Measurements from ENCODE around the gene PMPCA. TPM values are rescaled to one million over a fixed set of nuclear protein-coding genes. Genes with fewer than 3 reads are reported as not detected.

The PMPCA gene, protein sequence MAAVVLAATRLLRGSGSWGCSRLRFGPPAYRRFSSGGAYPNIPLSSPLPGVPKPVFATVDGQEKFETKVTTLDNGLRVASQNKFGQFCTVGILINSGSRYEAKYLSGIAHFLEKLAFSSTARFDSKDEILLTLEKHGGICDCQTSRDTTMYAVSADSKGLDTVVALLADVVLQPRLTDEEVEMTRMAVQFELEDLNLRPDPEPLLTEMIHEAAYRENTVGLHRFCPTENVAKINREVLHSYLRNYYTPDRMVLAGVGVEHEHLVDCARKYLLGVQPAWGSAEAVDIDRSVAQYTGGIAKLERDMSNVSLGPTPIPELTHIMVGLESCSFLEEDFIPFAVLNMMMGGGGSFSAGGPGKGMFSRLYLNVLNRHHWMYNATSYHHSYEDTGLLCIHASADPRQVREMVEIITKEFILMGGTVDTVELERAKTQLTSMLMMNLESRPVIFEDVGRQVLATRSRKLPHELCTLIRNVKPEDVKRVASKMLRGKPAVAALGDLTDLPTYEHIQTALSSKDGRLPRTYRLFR
- total RNA-seq, result 10 to 100 TPM; 22.9 to 28.5 (median 25.6) TPM
- polyA plus RNA-seq, result 10 to 100 TPM; 24.6 to 49.9 (median 30.3) TPM

DNA sequence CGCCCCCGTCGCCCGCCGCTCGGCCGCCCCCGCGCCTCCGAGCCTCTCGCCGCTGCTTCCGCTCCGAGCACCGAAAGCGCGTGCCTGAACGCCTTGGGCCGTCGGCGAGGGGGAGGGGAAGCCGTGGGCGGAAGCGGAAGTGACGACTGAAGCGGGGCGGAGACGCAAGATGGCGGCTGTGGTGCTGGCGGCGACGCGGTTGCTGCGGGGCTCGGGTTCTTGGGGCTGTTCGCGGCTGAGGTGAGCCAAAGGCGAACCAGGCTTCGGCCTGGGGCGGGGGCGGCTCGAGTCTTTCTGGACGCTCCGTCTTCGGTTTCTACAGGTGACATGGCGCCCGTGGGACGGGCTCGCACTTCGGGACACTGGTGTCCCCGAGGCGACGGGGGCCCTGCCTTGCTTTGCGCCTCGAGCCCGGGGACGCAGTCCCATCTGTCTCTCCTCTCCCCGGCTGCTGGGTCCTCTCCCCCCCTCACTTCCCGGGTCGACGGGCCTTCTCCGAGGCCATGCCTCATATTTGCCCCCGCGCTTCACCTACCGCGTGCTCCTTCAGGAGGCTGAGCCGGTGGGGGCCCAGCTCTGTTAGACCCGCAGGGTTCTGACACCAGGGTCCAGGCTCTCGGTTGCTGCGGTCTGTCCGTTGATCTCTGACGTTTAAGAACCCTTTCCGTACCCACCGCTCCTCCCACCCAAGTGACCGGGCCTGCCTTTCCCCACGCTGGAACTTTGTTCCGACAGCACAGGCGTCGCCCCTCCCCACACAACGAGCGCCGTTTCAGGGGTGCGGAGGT, at the start of gene PMPCA, which contains the start of gene ENTR1:
PMPCA (plus strand) TSS at position 159 of the 788 bp plus-strand sequence; CDS start at position 170, 11 bp downstream.
ENTR1 (minus strand) TSS at position 115 of the 788 bp plus-strand sequence. CDS start 217 bp downstream, outside the sequence.
- peak; percentile 96 for DNase-seq
- Histone ChIP-seq H3K4me1 (peaks cover 0 to 28% (median 23%) of the 10 kb centered on the region in 4 donors), H3K9me3 (no peaks in the 10 kb centered on the region), H3K27me3 (no peaks in the 10 kb centered on the region), H3K27ac (peak within 1 kb of the TSS; percentile 85 to 89 (median 88)), H3K4me3 (peak within 1 kb of the TSS; percentile 80 to 98 (median 95)), H3K36me3 (peaks cover 9 to 56% (median 42%) of the 10 kb centered on the region in 4 donors)
- TF ChIP-seq POLR2A (IDR thresholded peaks at IDR 0.05) (peak; percentile 85 to 93), EP300 (IDR thresholded peaks at IDR 0.05) (peak in 1 of 4 donors; percentile 6), POLR2AphosphoS5 (IDR thresholded peaks at IDR 0.05) (peak; percentile 96 to 99 (median 98))
- TF ChIP-seq, protein P1, sequence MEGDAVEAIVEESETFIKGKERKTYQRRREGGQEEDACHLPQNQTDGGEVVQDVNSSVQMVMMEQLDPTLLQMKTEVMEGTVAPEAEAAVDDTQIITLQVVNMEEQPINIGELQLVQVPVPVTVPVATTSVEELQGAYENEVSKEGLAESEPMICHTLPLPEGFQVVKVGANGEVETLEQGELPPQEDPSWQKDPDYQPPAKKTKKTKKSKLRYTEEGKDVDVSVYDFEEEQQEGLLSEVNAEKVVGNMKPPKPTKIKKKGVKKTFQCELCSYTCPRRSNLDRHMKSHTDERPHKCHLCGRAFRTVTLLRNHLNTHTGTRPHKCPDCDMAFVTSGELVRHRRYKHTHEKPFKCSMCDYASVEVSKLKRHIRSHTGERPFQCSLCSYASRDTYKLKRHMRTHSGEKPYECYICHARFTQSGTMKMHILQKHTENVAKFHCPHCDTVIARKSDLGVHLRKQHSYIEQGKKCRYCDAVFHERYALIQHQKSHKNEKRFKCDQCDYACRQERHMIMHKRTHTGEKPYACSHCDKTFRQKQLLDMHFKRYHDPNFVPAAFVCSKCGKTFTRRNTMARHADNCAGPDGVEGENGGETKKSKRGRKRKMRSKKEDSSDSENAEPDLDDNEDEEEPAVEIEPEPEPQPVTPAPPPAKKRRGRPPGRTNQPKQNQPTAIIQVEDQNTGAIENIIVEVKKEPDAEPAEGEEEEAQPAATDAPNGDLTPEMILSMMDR (IDR thresholded peaks at IDR 0.05), result no peak
- intact Hi-C loops (cut with DNase I), result loop anchor here (5.0 kb wide), 1 partner anchor 72 kb away; the partner anchor contains the start of gene SEC16A
- WGBS, 2 donors, result 1% methylated on average over 83 of the region's 83 CpGs

DNA sequence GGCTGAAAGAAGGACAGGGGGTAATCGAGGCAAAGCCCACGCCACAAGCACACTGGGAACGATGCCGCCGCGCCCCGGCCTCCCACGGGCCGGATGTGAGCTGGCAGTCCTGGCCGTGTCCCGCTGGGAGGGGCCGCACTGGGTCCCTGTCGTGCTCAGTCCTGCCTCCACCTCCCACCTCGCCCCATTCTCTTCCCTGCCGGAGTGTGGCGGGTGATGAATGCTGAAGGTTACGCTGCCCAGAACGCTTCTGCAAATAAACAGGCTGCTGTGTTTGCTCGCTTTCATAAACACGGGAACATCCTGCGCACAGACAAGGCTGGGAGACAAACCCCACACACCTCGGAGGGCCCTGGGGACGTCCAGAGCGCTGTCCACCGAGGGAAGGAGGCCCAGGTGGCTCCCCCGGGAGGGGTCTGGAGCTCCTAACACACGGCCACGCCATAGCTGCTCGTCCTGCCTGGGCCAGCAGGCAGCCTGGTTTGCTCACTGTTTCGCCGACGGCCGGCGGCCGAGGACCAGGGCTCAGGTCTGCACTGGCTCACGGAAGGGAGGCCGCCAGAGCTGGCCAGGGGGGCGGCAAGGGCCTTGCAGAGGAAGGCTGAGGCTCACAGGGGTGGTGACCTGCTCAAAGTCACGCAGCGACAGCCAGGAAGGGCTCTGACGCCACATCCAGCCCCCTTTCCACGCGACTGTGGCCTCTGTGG, 49.3 kb upstream of the PMPCA start:
- TF ChIP-seq POLR2AphosphoS5 (IDR thresholded peaks at IDR 0.05), result peak in 1 of 4 donors; percentile 66
- TF ChIP-seq, protein P1 (IDR thresholded peaks at IDR 0.05), result no peak
- TF ChIP-seq EP300 (IDR thresholded peaks at IDR 0.05), result no peak
- no peak for TF ChIP-seq POLR2A (IDR thresholded peaks at IDR 0.05)
- intact Hi-C loops (cut with DNase I), result loop anchor here (5.0 kb wide), 1 partner anchor 34 kb away; the partner anchor contains the start of gene GPSM1
- Histone ChIP-seq H3K4me3 (peak overlapping the region in 2 of 4 donors; percentile 12 to 21), H3K27ac (peak overlapping the region; percentile 32 to 95 (median 90)), H3K9me3 (no peaks in the 10 kb centered on the region), H3K36me3 (peaks cover 0 to 23% (median 5%) of the 10 kb centered on the region in 4 donors), H3K4me1 (peaks cover 0 to 39% (median 34%) of the 10 kb centered on the region in 4 donors), H3K27me3 (peaks cover 0 to 9% (median 6%) of the 10 kb centered on the region in 3 donors)
- 79 to 85% methylated on average over 43 of the region's 43 CpGs for WGBS, 2 donors
- no peak for DNase-seq

DNA sequence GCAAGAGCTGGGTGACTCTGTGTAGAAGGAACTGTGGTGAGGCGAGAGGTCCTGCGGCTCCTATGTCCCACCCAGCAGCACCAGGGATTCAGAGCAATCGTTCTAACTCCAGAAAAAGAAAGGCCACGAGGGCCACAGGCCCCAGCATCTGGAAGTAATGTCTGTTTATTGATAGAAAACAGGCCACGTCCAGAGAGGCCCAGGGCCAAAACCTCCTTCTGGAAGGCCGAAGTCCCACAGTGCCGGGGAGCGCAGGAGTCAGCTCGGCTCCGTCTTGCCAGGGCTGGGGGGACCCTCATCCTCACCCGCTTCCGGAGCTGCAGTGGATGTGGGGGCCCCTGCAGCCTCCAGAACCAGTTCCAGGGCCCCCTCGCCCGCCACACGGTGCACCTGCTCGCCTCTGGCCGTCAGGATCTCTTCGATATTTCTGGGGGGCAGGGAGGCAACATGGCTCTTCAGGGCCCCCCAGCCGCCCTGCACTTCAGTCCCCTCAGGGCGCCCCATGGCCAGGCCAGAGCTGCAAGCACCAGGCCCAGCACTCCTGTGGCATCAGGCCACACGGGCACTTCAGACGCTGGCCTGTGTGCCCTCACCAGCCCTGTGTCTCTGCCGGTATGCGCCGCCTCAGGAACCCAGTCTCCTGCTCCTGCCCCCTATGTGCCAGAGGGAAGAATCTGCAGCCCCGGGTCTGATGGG, 48.6 kb upstream of the PMPCA start:
- no peaks in the 10 kb centered on the region for H3K9me3 ChIP-seq
- peaks cover 0 to 39% (median 34%) of the 10 kb centered on the region in 4 donors for H3K4me1 ChIP-seq
- 85 to 86% methylated on average over 26 of the region's 26 CpGs for WGBS, 2 donors
- peak overlapping the region in 2 of 4 donors; percentile 12 to 21 for H3K4me3 ChIP-seq
- peak overlapping the region; percentile 32 to 95 (median 90) for H3K27ac ChIP-seq
- H3K36me3 ChIP-seq, result peaks cover 0 to 16% (median 2%) of the 10 kb centered on the region in 4 donors
- intact Hi-C loops (cut with DNase I), result loop anchor here (5.0 kb wide), 1 partner anchor 35 kb away; the partner anchor contains the start of gene GPSM1
- no peak for TF ChIP-seq EP300 (IDR thresholded peaks at IDR 0.05)
- TF ChIP-seq, protein P1 (IDR thresholded peaks at IDR 0.05), result no peak
- peak; percentile 15 to 81 (median 65) for TF ChIP-seq POLR2AphosphoS5 (IDR thresholded peaks at IDR 0.05)
- peaks cover 0 to 9% (median 6%) of the 10 kb centered on the region in 3 donors for H3K27me3 ChIP-seq
- DNase-seq, result peak; percentile 87
